COLO668 (cell line): Measurements from ENCODE around the gene ZDHHC21.
"Not testable (repeated sequence)": the region's sequence is repeated elsewhere in the genome, so short reads cannot be mapped to it uniquely, and the experiment has no call there.

Source experiments
- DNase-seq: peaks from one replicate; lab custom pipeline; 2025; ENCODE audit not compliant: unreplicated experiment; lab: John Stamatoyannopoulos, UW

The ZDHHC21 gene

GRCh38 chr9:14686168-14686567, 7.1 kb downstream of the ZDHHC21 start:
- no peak for DNase-seq

GRCh38 chr9:14682616-14683015, 10.6 kb downstream of the ZDHHC21 start:
- not testable (repeated sequence) for DNase-seq

- no peak for DNase-seq
These were observed 14.5 kb downstream of the ZDHHC21 start for GRCh38 chr9:14678776-14679175.

GRCh38 chr9:14677872-14678271, 15.4 kb downstream of the ZDHHC21 start:
- no peak for DNase-seq

GRCh38 chr9:14677396-14677795, 15.8 kb downstream of the ZDHHC21 start:
- DNase-seq, result no peak

GRCh38 chr9:14674630-14675029, 18.6 kb downstream of the ZDHHC21 start:
- DNase-seq, result no peak

- no peak for DNase-seq
These were observed 21.9 kb downstream of the ZDHHC21 start for GRCh38 chr9:14671377-14671776.

GRCh38 chr9:14670718-14671117, 22.5 kb downstream of the ZDHHC21 start:
- no peak for DNase-seq

- DNase-seq, result not testable (repeated sequence)
These were observed 29.2 kb downstream of the ZDHHC21 start for GRCh38 chr9:14664022-14664421.

GRCh38 chr9:14662060-14662453, 31.2 kb downstream of the ZDHHC21 start:
- no peak for DNase-seq

- no peak for DNase-seq
These were observed 31.7 kb downstream of the ZDHHC21 start for GRCh38 chr9:14661421-14662059.

GRCh38 chr9:14660721-14661120, 32.5 kb downstream of the ZDHHC21 start:
- no peak for DNase-seq

- no peak for DNase-seq
These were observed 38.3 kb downstream of the ZDHHC21 start for GRCh38 chr9:14654932-14655331.

- DNase-seq, result no peak
These were observed 39.7 kb downstream of the ZDHHC21 start for GRCh38 chr9:14653511-14653910.

- DNase-seq, result no peak
These were observed 40.4 kb downstream of the ZDHHC21 start for GRCh38 chr9:14652729-14653377.

- DNase-seq, result no peak
These were observed 42.6 kb downstream of the ZDHHC21 start for GRCh38 chr9:14650596-14650995.

- no peak for DNase-seq
These were observed 47.6 kb downstream of the ZDHHC21 start for GRCh38 chr9:14645648-14646047.

GRCh38 chr9:14640967-14641366, 52.3 kb downstream of the ZDHHC21 start:
- no peak for DNase-seq

GRCh38 chr9:14640294-14640693, 52.9 kb downstream of the ZDHHC21 start:
- DNase-seq, result no peak

GRCh38 chr9:14633906-14634565, 59.2 kb downstream of the ZDHHC21 start:
- no peak for DNase-seq

GRCh38 chr9:14633148-14633547, 60.1 kb downstream of the ZDHHC21 start:
- DNase-seq, result no peak

- DNase-seq, result no peak
These were observed 65.7 kb downstream of the ZDHHC21 start for GRCh38 chr9:14627513-14627912.
